Putamen (tissue), 1 donor: ENCODE measurements around the gene WDSUB1.

Experiments used
- DNase-seq: peaks from one replicate; pipeline ENCODE4 v3.0.0-alpha.2; 2016; ENCODE audit warnings: low spot score

Gene WDSUB1

DNA sequence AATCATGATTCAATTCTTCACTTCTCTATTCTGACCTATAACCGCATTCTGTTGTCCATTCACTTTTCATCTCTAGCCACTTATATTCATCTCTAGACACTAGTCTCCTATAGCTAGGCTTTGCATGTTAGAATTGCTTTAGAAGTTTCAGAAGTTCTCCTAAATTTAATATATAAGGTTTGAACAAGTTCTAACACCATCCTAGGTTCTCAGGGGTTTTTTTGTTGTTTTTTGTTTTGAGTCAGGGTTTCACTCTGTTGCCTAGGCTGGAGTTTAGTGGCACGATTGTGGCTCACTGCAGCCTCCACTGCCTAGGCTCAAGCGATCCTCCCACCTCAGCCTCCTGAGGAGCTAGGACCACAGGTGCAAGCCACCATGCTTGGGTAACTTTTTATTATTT is 19.9 kb downstream of the WDSUB1 start:
- DNase-seq: no peak

DNA sequence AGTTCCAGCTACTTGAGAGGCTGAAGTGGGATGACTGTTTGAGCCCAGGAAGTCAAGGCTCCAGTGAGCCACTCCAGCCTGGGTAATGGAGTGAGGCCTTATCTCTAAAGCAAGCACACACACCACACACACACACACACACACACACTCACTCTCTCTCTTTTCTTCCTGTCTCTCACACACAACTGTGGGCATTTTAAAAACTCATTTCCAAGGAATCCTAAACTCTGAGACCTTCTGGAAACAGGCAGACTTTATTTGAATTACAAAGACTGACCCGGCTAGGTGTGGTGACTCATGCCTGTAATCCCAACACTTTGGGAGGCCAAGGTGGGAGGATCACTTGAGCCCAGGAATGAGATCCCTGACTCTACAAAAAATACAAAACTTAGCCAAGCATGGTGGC is 21.3 kb downstream of the WDSUB1 start:
- DNase-seq: no peak

DNA sequence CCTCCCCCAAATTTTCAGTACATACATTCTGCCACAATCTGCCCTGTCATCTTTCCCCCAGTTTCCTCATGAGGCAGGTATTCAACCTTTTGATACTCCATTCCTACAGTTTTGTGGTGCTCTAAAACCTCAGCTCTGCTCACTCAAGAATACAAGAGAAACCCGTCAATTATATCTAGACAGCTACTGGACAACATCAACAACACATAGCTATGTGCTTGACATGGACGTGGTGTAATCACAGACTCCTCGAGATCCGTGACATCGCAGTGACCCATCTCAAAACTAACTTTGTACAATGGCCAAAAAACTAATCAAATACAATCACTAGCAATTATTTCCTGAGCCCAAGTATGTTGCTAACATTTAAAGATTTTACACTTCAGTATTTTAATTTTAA is 23.6 kb downstream of the WDSUB1 start:
- DNase-seq: no peak

DNA sequence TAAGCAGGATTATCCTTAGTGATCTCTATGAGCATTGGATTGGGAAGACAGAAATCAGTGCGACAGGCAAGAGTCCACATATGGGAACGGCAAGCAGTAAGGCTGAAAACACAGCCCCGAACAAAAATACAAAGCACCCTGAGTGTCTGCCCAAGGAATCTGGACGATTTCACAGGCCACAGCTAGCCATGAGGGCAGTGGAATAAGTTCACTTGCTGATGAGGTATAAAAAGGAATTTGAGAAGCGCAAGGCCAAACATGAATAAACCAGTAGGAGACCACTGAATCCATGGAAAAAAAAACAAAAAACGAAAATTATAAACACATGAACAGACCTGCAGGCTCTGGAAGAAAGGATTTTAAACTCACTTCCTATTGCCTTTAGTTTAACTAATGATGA is 24.3 kb downstream of the WDSUB1 start:
- DNase-seq: no peak

DNA sequence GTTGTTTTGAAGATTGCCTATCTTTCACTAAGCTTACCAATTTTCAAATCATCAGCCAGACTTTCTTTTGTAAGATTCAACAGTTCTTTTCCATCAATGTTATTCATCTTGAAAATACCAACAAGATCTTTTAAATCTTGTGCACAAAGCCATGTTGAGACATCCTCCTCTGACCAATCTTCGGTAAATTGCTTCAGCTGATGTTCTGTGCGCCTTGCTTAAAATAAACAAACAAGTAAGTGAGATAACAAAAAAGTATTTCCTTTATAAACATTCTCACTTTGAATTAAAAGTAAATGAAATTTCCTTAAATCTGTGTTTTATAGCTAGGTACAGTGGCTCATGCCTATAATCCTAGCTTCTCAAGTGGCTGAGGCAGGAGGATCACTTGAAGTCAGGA is 30.3 kb downstream of the WDSUB1 start:
- no peak for DNase-seq

DNA sequence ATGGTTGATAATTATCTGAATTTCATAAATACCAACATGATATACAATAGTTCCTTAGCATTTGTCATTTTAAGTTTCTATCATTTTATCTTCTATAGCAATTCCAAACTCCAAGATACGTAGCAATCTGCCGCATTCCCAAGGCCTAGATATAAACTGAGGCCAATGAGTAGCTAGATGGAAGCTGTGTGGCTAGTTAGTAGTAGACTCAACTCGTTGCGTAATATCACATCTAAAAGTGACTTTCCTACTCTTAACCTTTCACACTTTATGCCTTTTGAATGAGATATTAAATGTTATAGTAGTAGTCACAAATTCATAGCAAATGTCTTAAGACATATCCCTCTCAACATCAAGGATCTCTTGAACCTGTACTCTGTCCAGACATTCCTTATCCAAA is 33.6 kb downstream of the WDSUB1 start:
- DNase-seq: no peak

DNA sequence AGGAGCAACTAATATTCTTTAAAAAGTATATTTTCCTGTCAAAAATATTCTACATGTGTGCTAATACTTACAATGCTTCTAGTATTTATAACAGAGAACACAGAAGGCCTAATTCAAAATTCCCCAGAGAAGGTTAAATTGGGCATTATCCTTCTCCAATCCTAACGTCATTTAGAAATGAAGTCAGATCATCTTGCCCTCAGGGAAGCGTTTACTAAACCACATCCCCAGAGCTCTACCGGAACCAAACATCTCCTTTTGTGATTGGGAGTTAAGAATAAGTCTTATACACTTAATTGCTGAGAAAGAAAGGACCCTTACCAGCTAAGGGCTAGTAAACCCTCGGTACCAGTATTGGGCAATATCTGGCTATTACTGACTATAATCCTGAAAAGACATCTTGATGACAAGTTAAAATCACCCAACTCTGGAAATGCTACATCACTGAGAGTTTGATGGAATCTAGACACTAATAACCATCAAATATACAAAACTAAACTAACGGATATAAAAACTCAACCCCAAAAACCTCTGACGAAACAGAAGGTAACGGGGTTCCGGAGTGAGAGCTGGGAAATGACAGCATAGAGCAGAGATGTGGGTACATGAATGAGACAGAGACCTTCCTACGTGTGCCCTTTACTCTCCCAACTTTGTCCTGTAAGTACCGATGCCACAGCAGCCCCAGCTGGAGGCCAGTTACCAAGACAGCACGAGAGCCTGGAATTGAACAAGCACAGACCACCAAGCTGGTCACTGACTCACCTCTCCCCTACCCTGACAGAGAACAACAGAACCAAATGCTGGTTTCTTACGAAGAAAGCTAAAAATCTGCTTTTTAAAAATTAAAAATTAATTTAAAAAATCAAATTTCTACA is 35.0 kb downstream of the WDSUB1 start:
- no peak for DNase-seq

DNA sequence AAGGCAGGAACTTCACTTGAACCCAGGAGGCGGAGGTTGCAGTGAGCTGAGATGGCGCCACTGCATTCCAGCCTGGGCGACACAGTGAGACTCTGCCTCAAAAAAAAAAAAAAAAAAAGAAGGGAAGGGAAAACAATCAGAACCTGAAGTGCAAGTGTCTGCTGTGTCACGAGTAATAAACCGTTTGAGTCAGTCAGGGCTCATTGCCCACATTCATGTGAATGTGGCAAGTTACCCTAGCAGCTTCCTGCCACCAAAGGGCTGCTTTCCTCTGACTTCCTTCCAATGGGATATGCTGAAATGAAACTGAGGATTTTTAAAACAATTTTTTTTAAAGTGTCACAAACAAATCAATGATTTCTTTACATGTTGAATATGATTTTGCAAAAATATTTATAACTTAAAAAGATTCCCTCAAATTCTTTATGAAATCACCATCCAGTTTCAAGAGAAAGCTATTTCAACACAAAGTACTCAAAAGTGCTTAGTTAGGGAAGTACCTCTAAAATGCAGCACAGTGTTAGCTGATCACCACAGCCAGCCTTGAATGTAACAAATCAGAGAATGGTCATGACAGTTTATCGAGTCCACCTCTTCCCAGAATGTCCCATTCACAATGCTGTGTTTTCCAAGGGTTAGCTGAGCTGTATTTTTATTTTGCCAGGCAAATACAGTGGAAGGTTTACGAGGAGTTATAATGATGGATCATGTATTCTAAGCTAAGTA is 36.4 kb downstream of the WDSUB1 start:
- peak; percentile 64 for DNase-seq

DNA sequence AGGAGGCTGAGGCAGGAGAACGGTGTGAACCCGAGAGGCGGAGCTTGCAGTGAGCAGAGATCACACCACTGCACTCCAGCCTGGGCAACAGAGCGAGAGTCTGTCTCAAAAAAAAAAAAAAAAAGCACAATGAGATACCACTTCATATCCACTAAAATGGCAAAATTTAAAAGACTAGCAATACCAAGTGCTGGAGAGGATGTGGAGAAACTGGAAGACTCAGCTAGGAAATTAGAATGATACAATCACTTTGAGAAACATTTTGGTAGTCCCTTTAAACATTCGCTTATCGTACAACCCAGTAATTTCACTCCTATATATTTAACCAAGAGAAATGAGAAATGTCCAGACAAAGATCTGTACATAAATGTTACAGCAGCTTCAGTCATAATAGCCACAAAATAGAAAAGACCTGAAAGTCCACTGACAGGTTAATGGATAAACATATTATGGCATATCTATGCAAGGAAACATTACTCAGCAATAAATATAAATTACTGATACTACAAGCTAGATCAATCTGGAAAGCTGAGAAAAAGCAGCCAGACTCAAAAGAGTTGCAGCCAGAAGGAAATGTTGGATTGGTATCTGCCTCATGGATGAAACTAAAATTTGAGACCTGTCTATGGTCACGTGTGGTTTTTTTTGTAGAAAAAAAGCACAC is 40.0 kb downstream of the WDSUB1 start:
- DNase-seq: no peak

DNA sequence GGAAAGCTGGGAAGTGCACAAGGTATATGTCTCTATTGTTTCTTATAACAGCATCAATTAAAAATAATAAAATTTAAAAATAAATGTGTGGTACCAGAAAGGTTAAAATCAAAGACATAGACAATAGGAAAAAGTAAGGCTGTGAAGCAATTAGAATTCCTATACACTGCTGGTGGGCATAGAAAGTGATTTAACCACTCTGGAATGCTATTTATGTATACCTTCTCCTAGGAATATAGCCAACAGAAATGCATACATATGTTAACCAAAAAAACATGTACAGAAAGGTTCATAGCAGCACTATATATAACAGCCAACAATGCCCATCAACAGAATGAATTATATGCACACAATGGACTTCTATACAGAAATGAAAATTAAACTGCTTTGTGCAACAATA is 43.0 kb downstream of the WDSUB1 start:
- DNase-seq: no peak

DNA sequence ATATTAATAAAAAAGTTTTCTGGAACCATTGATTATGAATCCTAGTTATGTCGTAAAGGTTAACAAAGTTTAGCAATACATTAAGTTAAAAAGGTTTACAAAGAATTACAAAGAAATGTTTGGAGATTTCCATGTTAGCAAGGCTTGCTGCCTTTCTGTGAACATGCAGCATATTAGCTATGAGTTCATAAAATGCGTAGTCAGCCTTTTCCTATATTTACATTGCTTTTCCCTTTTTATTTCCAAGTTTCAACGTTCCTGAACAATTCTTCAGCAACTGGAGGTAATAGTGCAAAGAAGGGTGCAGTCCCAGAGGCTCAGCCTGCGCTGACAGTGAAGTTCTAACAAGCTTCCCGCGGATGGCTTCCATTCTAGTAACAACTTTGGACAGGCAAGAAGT is 51.6 kb downstream of the WDSUB1 start:
- no peak for DNase-seq

DNA sequence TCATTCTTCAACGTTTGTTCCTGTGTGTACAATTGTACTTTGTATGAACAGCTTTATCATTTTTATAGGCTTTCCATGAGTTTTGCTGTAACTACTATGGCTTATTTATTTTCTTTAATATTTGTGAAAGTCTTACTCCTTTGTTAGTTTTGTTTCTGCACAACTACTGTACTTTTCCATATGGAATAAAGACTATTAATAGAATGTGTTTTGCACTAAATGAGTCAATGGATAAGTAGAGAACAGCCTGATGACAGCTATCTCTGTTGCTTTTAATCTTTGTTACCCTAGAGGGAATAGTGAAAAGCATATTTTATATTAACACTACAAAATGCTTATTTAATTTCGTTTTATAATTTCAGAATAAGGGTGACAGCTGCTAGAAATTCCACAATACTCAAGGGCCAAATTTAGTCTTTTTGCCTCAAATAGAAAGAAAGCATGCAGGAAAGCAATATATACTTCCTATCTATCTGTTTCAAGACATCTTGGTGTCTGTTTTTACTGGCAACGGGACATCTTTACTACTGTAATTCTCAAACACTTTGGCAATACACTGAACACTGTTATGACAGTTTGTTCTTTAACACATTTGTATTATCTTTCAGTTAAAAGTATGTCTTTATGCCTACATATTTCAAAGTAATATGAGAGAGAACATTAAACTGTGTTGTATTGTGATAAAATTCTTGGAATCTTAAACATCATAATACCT is 53.9 kb downstream of the WDSUB1 start:
- DNase-seq: no peak

DNA sequence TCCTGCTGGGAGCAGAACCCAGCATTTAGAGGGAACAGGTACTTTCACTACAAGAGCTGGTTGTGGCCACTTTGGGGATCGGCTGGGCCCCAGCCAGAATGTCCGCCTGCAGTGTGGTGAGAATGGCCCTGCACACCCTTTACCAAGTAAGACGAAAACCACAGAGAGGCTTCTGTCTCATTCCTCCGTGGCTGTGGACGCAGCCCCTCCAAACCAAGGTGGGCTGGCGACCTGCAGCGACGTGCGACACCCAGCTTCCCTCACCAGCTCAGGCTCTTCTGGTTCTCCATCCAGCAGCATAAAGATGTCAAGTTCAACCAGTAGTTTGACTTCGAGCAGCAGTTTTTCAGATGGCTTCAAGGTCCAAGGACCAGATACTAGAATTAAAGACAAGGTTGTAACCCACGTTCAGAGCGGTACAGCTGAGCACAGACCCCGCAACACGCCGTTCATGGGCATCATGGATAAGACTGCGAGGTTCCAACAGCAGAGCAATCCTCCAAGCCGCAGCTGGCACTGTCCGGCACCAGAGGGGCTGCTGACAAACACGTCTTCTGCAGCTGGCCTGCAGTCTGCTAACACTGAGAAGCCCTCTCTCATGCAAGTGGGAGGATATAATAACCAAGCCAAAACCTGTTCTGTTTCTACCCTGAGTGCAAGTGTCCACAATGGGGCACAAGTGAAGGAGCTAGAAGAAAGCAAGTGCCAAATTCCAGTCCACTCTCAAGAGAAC is 56.2 kb downstream of the WDSUB1 start:
- peak; percentile 23 for DNase-seq

DNA sequence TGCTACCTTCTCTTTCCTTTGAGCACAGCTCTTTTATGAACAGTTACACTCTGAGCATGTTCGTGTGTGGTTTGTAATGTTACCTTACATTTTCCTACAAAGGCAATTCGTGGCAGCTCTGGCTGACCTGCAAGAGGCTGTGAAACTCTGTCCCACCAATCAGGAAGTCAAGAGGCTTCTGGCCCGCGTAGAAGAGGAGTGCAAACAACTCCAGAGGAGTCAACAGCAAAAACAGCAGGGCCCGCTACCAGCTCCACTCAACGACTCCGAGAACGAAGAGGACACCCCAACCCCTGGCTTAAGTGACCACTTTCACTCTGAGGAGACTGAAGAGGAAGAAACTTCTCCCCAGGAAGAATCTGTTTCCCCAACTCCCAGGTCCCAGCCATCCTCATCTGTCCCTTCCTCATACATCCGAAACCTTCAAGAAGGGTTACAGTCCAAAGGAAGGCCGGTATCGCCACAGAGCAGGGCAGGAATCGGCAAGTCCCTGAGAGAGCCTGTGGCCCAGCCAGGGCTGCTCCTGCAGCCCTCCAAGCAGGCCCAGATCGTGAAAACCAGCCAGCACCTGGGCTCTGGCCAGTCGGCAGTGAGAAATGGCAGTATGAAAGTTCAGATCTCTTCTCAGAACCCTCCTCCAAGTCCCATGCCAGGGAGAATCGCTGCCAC is 56.9 kb downstream of the WDSUB1 start:
- DNase-seq: no peak

DNA sequence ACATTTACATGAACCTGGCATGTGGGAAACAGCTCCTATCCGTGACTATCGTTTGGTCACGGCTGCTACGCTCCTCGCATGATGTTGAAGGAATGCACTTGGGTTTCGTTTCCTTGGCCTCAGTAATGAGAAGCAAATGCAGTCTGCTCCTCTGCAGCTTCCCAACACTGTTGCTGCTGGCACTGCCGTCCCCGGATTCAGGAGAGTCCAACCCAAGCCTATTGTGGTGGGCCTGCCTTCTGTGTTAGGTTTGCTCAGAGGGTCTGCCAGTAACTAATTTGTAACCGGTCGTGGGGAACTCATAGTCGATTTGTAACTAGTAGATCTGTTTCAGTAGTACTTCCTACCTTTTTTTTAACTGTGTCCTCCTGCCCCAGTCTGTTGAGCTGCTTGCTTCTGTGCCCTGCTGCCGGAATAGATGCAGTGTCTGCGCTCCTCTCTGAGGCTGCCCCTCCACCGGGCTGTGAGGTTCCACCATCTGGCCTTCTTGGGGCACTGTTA is 58.4 kb downstream of the WDSUB1 start:
- DNase-seq: no peak

DNA sequence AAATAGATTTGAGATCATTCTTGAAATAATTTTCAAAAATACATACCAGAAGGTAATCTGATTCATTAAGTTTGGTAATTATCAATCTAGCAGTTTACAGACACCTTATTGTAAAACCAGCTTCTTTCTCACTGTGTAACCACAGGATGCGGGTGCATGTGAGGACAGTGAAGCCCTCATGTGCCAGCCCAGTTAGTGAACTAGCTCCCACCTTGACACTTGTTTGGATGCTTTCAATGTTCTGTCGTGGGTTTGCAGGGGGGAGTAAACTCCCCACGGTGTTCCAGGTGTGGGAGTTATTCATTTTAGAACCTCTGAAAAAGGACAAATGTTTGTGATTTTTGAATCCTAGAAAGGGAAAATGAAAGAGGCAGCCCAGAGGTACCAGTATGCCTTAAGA is 59.0 kb downstream of the WDSUB1 start:
- no peak for DNase-seq

DNA sequence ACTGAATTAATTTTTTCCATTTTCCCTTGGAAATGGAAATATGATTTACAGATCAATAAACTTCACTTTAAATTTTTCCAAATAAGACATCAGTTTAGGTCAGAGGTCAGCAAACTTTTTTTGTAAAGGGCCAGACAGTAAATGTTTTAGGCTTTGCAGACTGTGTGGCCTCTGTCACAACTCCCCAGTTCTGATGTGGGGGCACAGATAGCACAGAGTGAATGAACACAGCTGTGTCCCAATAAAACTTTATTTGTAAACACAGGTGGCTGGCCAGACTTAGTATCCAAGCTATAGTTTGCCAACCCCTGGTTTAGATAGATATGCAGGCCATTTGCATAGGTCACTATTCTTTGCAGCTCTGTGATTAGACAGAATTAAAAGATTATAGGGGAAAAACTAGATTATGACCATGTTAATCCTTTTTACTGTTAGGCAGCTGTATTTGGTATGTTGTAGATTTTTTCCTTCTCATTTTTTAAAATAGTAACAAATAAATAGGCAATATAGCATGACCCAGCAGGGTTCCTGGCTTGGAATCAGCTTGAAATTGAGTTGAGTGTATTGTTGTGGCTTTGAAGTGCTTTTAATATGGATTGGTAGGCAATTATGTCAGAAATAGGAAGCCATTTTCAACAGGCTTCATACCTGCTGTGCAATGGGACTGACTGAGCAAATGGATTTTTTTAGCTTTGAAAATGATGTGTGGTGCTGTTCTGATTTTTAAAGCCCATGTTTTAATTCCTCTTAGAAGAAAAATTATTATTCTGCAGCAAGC is 59.7 kb downstream of the WDSUB1 start:
- DNase-seq: no peak

DNA sequence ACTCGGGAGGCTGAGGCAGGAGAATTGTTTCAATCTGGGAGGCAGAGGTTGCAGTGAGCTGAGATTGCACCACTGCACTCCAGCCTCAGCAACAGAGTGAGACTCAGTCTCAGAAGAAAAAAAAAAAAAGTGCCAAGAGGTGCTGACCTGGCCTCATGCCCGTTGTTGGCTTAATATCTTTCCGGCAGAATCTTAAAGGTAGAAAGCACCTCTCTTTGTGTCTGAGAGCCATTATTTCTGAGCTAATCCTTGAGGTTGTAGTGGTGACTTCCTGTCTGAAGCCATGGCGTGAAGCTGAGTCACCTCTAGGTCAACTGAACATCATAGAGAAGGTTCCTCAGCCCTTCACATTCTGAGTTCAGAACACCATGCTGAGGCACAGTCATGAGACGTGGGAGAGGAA is 60.4 kb downstream of the WDSUB1 start:
- no peak for DNase-seq

DNA sequence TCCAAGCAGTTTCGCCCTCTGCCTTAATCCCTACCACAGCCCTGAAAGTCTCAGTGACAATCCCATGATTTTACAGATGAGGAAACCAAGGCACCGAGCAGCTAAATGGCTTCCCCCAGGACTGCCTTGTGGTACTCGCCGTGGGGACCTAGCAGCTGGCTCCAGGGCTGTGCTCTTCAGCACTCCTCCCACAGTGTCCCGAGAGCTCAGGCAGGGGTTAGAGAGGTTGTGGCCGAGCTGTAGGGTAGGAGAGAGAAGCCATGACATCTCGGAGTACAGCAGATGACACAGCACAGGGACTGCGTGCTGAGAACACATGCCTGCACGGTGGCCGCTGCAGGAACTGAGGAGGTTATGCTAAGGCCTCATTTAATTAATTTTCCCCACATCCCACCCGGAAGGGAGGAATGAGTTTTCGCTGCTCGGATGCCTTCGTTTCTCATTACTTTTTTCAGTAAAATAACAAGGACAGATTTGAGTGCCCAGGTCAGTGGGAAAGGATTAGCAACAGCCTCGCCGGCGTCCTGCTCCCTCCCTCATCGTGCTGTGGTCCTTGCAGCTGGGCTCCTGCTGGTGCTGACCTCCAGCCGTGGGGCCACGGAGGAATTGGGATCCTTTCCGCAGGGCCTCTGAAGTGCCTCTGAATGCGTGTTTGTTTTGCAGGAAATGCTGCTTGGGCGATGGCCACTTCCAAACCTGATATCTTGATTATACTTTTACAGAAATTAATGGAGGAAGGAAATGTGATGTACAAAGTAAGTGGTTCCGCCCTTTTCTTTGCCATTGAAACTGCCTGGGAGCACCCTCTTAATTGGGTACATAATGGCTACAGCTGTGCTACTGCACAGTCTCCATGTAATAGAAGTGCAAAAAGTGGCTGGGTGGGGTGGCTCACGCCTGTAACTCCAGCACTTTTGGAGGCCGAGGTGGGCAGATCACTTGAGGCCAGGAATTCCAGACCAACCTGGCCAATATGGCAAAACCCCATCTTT is 61.2 kb downstream of the WDSUB1 start:
- no peak for DNase-seq
